GM19397 (cell line): ENCODE measurements around the gene OR2L3.
"Not testable (repeated sequence)": the region's sequence is repeated elsewhere in the genome, so short reads cannot be mapped to it uniquely, and the experiment has no call there.

Source experiments
- ATAC-seq: cut with Tn5 transposase; IDR thresholded peaks from one replicate; pipeline ENCODE4 v1.9.1; 2021; ENCODE audit warnings: mild to moderate bottlenecking, moderate library complexity; ENCODE audit not compliant: unreplicated experiment

Gene OR2L3

GRCh38 chr1:248046536-248046935 is at the start of gene OR2L3:
Gene OR2L3, plus strand, starts transcription at chr1:248046836. Its CDS starts 13,846 bp downstream, at chr1:248060682.
- no peak for ATAC-seq

GRCh38 chr1:247998811-247999210 is 47.8 kb upstream of the OR2L3 start:
- no peak for ATAC-seq

GRCh38 chr1:248000169-248000568 is 46.5 kb upstream of the OR2L3 start:
- no peak for ATAC-seq

GRCh38 chr1:248007778-248008177 is 38.9 kb upstream of the OR2L3 start:
- no peak for ATAC-seq

- ATAC-seq: no peak
Measured at GRCh38 chr1:248009681-248010080, 37.0 kb upstream of the OR2L3 start.

GRCh38 chr1:248013229-248013710 is 33.4 kb upstream of the OR2L3 start, which contains the start of gene OR2L5:
Gene OR2L5, plus strand, starts transcription at chr1:248013660. Its CDS starts 8,288 bp downstream, at chr1:248021948.
- ATAC-seq: no peak

- no peak for ATAC-seq
Measured at GRCh38 chr1:248015803-248016202, 30.8 kb upstream of the OR2L3 start.

GRCh38 chr1:248029770-248030169 is 16.9 kb upstream of the OR2L3 start, which contains the start of gene OR2L2:
Gene OR2L2, plus strand, starts transcription at chr1:248030070. Its CDS starts 8,198 bp downstream, at chr1:248038268.
- ATAC-seq: no peak

- no peak for ATAC-seq
Measured at GRCh38 chr1:248045209-248045608, 1.4 kb upstream of the OR2L3 start.

- ATAC-seq: no peak
Measured at GRCh38 chr1:248047008-248047407, 372 bp downstream of the OR2L3 start.

GRCh38 chr1:248054671-248055070 is 8.0 kb downstream of the OR2L3 start:
- no peak for ATAC-seq

GRCh38 chr1:248055261-248055660 is 8.6 kb downstream of the OR2L3 start:
- ATAC-seq: no peak

- no peak for ATAC-seq
Measured at GRCh38 chr1:248065071-248065470, 18.4 kb downstream of the OR2L3 start.

GRCh38 chr1:248065604-248066003 is 19.0 kb downstream of the OR2L3 start:
- ATAC-seq: no peak

- ATAC-seq: not testable (repeated sequence)
Measured at GRCh38 chr1:248083864-248084263, 37.2 kb downstream of the OR2L3 start.

GRCh38 chr1:248094884-248095283 is 48.2 kb downstream of the OR2L3 start, which contains the start of gene OR2L13:
Gene OR2L13, plus strand, starts transcription at chr1:248095184. Its CDS starts 4,192 bp downstream, at chr1:248099376.
- ATAC-seq: no peak

GRCh38 chr1:248098529-248098928 is 51.9 kb downstream of the OR2L3 start:
- no peak for ATAC-seq

- ATAC-seq: no peak
Measured at GRCh38 chr1:248102847-248103246, 56.2 kb downstream of the OR2L3 start.

- no peak for ATAC-seq
Measured at GRCh38 chr1:248111157-248111556, 64.5 kb downstream of the OR2L3 start.
